NCI-H146 treated with DMSO at 0.1 percent for 48 hours (cell line): ENCODE measurements around the gene PDE9A.

Experiments used
- DNase-seq: peaks from one replicate; lab custom pipeline; 2025; ENCODE audit not compliant: unreplicated experiment; lab: John Stamatoyannopoulos, UW

Gene PDE9A

GRCh38 chr21:42684109-42684916, 30.9 kb downstream of the PDE9A start:
- DNase-seq: no peak

- DNase-seq: no peak
Measured at GRCh38 chr21:42685036-42685435, 31.6 kb downstream of the PDE9A start.

GRCh38 chr21:42685954-42686500, 32.6 kb downstream of the PDE9A start:
- DNase-seq: no peak

- DNase-seq: no peak
Measured at GRCh38 chr21:42687796-42688195, 34.4 kb downstream of the PDE9A start.

GRCh38 chr21:42688226-42688840, 34.9 kb downstream of the PDE9A start:
- no peak for DNase-seq

- no peak for DNase-seq
Measured at GRCh38 chr21:42688841-42689371, 35.5 kb downstream of the PDE9A start.

DNA sequence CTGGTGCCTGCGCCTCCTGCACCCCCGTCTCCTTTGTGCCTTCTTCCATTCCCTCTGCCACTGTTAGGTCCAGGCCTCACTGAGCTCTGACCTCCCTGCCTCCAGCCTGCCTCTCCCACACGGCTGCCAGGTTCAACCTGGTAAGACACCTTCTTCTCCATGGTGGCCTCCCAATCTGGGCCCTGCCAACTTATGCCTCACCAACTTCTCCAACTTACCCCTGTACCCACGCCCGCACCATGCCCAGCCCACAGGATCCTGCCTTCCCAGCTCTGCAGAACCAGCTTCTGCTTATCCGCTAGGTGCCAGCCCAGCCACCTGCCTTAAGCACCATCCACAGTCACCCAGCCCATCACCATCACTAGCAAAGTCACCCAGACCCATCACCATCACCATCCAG, 37.2 kb downstream of the PDE9A start:
- DNase-seq: no peak

DNA sequence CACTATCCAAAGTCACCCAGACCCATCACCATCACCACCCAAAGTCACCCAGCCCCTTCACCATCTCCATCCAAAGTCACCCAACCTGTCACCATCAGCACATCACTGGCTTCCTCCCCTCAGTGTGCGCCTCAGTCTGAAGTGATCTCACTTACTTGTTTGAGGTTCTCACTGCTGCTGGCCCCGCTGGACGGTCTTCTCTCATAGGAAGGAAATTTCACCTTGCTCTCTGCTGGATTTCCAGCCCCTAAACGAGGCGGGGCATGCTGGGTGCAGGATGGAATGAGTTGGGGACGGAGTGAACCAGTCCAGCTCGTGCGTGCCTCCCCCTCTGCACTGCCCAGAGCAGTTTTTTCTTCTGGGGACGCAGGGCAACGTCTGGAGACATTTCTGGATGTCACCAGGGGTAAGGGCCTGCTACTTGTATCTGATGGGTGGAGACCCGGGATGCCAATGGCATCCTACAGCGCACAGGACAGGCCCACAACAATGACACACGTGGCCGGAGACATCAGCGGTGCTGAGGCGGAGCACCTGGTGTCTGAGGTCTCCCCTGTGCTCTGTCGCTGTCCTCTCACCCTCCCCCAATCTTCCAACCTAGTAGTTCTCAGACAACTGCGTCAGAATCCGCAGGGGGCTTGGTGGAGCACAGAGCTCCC, 38.6 kb downstream of the PDE9A start:
- no peak for DNase-seq

- DNase-seq: no peak
Measured at GRCh38 chr21:42692688-42693087, 39.3 kb downstream of the PDE9A start.

DNA sequence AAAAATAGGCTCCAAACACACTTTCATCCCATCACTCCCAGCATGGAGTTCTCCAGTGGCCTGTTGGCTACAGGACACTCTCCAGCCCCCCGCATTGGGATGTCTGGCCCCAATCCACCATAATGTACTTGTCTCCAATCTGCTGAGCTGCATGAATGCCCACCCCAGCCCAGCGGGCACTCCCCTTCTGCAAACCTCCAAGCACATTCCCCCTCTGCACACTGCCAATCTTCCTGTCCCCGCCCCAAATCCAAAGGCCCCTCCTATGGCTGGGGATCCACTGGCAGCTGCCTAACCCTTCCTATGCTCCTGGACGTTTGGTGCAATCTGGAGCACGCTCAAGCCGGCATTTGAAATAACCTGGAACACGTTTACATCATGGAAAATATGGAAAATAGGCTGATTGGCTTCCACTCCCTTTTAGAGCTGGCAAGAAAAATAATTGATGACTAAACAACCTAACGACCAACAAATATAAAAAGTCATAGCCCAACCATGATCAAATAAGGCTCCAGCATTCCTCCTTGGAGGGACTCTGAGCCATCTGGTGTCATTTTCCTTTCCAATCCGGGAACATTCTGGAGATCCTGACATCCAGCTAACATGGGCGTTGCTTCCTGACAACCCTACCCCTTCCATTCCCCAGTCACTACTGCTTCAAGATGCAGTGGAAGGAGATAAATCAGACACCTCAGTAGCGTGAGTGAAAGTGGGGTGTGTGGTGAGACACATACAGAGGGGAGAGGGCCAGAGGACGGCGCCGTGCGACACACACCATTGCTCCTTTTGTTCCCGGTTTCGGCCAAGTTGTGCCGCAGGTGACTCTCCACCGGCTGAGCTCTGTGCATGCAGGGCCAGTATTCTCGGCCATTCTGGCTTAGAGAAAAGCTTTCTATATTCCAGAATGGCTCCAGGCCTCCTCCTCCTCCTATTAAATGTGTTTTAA, 41.6 kb downstream of the PDE9A start:
- DNase-seq: no peak

GRCh38 chr21:42695697-42696380, 42.4 kb downstream of the PDE9A start:
- no peak for DNase-seq

GRCh38 chr21:42696501-42697040, 43.1 kb downstream of the PDE9A start:
- no peak for DNase-seq

DNA sequence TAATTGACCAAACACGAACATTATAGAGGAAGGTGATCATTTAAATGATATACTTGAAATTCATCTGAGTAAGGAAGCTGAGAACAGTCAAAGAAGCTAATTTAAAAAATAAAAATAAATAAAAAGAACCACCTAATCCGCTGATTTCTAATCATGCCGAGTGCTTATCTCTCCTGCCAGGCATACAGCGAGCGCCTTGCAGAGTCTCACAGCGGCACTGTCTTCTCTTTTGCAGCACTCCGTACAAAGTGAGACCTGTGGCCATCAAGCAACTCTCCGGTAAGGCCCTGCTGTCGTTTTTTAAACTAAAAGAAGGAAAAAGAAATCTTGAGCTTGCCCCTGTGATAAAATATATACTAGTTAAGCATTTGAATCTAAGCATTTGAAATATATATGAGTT, 45.3 kb downstream of the PDE9A start:
- no peak for DNase-seq

- no peak for DNase-seq
Measured at GRCh38 chr21:42699196-42699595, 45.8 kb downstream of the PDE9A start.

DNA sequence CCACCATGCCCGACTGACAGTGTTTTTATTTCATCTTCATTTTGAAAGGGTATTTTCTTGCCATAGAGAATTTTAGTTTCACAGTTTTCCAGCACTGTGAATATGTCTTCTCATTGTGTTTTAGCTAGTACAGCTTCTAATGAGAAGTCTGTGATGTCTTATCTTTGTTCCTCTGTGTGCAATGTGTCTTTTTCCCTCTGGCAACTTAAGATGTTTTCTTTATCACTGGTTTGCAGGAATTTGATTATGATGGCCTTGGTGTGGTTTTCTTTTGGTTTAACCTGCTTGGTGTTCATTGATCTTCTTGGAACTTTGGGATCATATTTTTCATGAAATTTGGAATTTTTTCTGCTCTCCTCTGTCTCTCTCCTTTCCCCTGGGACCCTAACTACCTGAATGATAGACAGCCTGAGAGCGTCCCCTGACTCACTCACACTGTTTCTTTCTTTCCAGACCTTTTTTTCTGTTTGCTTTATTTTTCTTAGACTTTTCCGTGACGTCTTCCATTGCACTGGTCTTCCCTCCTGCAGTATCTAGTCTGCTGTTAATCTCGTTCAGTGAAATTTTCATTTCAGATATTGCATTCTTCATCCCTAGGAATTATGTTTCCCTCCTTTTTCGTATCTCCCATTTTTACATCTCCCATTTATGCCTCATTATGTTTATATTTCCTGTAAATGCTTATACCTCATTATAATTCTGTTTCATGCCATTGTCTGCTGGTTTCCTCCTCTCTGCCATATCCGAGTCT, 48.5 kb downstream of the PDE9A start:
- no peak for DNase-seq

GRCh38 chr21:42702720-42703119, 49.3 kb downstream of the PDE9A start:
- DNase-seq: no peak

GRCh38 chr21:42703136-42703908, 49.9 kb downstream of the PDE9A start:
- DNase-seq: no peak

DNA sequence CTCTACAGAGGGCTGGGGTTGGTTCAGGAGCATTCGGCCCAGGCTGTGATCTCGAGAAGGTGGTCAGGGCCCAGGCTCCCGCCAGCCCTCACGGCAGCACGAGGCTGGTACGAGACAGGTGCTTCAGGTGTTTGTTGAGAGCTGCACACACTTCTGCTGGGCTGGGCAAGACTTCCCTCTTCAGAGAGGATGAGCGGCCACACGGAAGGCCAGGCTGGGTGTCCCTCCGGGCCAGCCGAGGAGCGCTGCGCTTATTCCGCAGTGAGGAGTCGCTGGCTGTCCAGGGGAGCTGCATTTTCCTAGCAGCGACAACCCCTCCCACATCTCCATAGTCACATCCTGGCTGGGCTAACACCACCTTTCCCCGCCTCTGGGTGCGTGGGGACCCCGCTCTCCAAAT, 50.5 kb downstream of the PDE9A start:
- no peak for DNase-seq
